Measurements from ENCODE around the gene PRDM16. TPM values are rescaled to one million over a fixed set of nuclear protein-coding genes. Genes with fewer than 3 reads are reported as not detected.

The PRDM16 gene
- total and polyA plus RNA-seq, 4 donors: 0.05 to 0.67 (median 0.19) TPM

- H3K27me3 ChIP-seq (ENCODE audit: control insufficient read depth in 4 of 4, insufficient read depth in 4 of 4, low read length in 3 of 4): peaks cover 0 to 2% (median 0%) of the 10 kb centered on the region in 4 donors
- no peak overlapping the region for H3K4me3 ChIP-seq (ENCODE audit: low read depth in 1 of 3, low read length in 3 of 3)
- H3K27ac ChIP-seq (ENCODE audit: low read depth in 1 of 2, low read length in 2 of 2): no peak overlapping the region
- no peaks in the 10 kb centered on the region for H3K36me3 ChIP-seq (ENCODE audit: control insufficient read depth in 4 of 4, insufficient read depth in 3 of 4, low read depth in 1 of 4, low read length in 3 of 4)
- TF ChIP-seq FOXA2 (IDR thresholded peaks at IDR 0.05) (no peak), NR2F2 (IDR thresholded peaks at IDR 0.05) (no peak), SP1 (IDR thresholded peaks at IDR 0.05) (no peak), EGR1 (IDR thresholded peaks at IDR 0.05; ENCODE audit: low read depth in 2 of 2) (no peak), FOXA1 (IDR thresholded peaks at IDR 0.05) (no peak), RAD21 (IDR thresholded peaks at IDR 0.05) (no peak), CTCF (IDR thresholded peaks at IDR 0.05; ENCODE audit: low read depth, low read length, missing input control) (no peak), JUND (IDR thresholded peaks at IDR 0.05) (no peak), HNF4G (IDR thresholded peaks at IDR 0.05) (no peak), RXRA (IDR thresholded peaks at IDR 0.05) (no peak), GABPA (IDR thresholded peaks at IDR 0.05 in 1 of 2, conservative IDR thresholded peaks at IDR 0.05 in 1 of 2) (no peak), ATF3 (IDR thresholded peaks at IDR 0.05) (no peak), TAF1 (conservative IDR thresholded peaks at IDR 0.05) (no peak), ZBTB33 (IDR thresholded peaks at IDR 0.05) (no peak), YY1 (IDR thresholded peaks at IDR 0.05) (no peak)
- TF ChIP-seq, protein P1, sequence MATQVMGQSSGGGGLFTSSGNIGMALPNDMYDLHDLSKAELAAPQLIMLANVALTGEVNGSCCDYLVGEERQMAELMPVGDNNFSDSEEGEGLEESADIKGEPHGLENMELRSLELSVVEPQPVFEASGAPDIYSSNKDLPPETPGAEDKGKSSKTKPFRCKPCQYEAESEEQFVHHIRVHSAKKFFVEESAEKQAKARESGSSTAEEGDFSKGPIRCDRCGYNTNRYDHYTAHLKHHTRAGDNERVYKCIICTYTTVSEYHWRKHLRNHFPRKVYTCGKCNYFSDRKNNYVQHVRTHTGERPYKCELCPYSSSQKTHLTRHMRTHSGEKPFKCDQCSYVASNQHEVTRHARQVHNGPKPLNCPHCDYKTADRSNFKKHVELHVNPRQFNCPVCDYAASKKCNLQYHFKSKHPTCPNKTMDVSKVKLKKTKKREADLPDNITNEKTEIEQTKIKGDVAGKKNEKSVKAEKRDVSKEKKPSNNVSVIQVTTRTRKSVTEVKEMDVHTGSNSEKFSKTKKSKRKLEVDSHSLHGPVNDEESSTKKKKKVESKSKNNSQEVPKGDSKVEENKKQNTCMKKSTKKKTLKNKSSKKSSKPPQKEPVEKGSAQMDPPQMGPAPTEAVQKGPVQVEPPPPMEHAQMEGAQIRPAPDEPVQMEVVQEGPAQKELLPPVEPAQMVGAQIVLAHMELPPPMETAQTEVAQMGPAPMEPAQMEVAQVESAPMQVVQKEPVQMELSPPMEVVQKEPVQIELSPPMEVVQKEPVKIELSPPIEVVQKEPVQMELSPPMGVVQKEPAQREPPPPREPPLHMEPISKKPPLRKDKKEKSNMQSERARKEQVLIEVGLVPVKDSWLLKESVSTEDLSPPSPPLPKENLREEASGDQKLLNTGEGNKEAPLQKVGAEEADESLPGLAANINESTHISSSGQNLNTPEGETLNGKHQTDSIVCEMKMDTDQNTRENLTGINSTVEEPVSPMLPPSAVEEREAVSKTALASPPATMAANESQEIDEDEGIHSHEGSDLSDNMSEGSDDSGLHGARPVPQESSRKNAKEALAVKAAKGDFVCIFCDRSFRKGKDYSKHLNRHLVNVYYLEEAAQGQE (IDR thresholded peaks at IDR 0.05): no peak
- TF ChIP-seq, protein P2, sequence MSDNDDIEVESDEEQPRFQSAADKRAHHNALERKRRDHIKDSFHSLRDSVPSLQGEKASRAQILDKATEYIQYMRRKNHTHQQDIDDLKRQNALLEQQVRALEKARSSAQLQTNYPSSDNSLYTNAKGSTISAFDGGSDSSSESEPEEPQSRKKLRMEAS (IDR thresholded peaks at IDR 0.05): no peak
- peaks cover 0 to 2% (median 0%) of the 10 kb centered on the region in 4 donors for H3K4me1 ChIP-seq (ENCODE audit: control insufficient read depth in 4 of 4, insufficient read depth in 4 of 4, low read length in 3 of 4)
- DNase-seq (ENCODE audit: low spot score): no peak
- peaks cover 0 to 3% (median 0%) of the 10 kb centered on the region in 4 donors for H3K9me3 ChIP-seq (ENCODE audit: control insufficient read depth in 4 of 4, low read length in 3 of 4)
- no peak overlapping the region for H3K9ac ChIP-seq (ENCODE audit: low read depth in 1 of 2, low read length in 2 of 2)
- WGBS: 82% methylated on average over 7 of the region's 7 CpGs
Measured at GRCh38 chr1:3297756-3298155, 228.8 kb downstream of the PRDM16 start.
